Measurements from ENCODE around the gene PYY. TPM values are rescaled to one million over a fixed set of nuclear protein-coding genes. Genes with fewer than 3 reads are reported as not detected.

The PYY gene
- polyA plus RNA-seq, 1 donor from 2014 or later: not detected

- Histone ChIP-seq H3K4me2 (ENCODE audit: low read length) (no peak overlapping the region), H3K36me3 (ENCODE audit: insufficient read depth, low read length) (no peaks in the 10 kb centered on the region), H3K79me2 (replicated peaks; ENCODE audit: insufficient read depth, low read length) (no peaks in the 10 kb centered on the region), H3K27me3 (ENCODE audit: insufficient read depth, low read depth, low read length) (peaks cover 27% of the 10 kb centered on the region), H2AFZ (ENCODE audit: low read depth, low read length) (no peak overlapping the region), H3K9me3 (ENCODE audit: low read length) (no peaks in the 10 kb centered on the region), H3K9me2 (ENCODE audit: insufficient read depth, low read length) (no peaks in the 10 kb centered on the region), H4K20me1 (ENCODE audit: insufficient read depth) (no peaks in the 10 kb centered on the region), H3K27ac (ENCODE audit: low read length) (no peak overlapping the region), H3K4me3 (ENCODE audit: low read length) (no peak overlapping the region), H3K9ac (ENCODE audit: low read length) (no peak overlapping the region), H3F3A (ENCODE audit: insufficient read depth, low read length, poor library complexity, severe bottlenecking) (no peaks in the 10 kb centered on the region)
- no peak for TF ChIP-seq SMC3 (conservative IDR thresholded peaks at IDR 0.05; ENCODE audit: poor library complexity)
- TF ChIP-seq EP300 (conservative IDR thresholded peaks at IDR 0.05; ENCODE audit: poor library complexity, severe bottlenecking): no peak
- no peak for TF ChIP-seq POLR2AphosphoS5 (IDR thresholded peaks at IDR 0.05)
- TF ChIP-seq RAD21 (conservative IDR thresholded peaks at IDR 0.05): no peak
- no peak for TF ChIP-seq EZH2 (IDR thresholded peaks at IDR 0.05; ENCODE audit: borderline replicate concordance, insufficient read depth, low read length, poor library complexity, severe bottlenecking)
- no peak for TF ChIP-seq REST (IDR thresholded peaks at IDR 0.05; ENCODE audit: borderline replicate concordance)
- no peak for TF ChIP-seq TAF1 (IDR thresholded peaks at IDR 0.05; ENCODE audit: low read depth)
- no peak for TF ChIP-seq CTCF (IDR thresholded peaks at IDR 0.05; ENCODE audit: poor library complexity, severe bottlenecking)
- TF ChIP-seq MXI1 (conservative IDR thresholded peaks at IDR 0.05; ENCODE audit: poor library complexity, severe bottlenecking): no peak
Observed at GRCh38 chr17:43986225-43986981, 32.7 kb upstream of the PYY start.

- Histone ChIP-seq H3F3A (ENCODE audit: insufficient read depth, low read length, poor library complexity, severe bottlenecking) (no peaks in the 10 kb centered on the region), H3K27ac (ENCODE audit: low read length) (no peak overlapping the region), H3K27me3 (ENCODE audit: insufficient read depth, low read depth, low read length) (peaks cover 27% of the 10 kb centered on the region), H3K9ac (ENCODE audit: low read length) (no peak overlapping the region), H3K4me2 (ENCODE audit: low read length) (no peak overlapping the region), H3K36me3 (ENCODE audit: insufficient read depth, low read length) (no peaks in the 10 kb centered on the region), H2AFZ (ENCODE audit: low read depth, low read length) (no peak overlapping the region), H3K9me2 (ENCODE audit: insufficient read depth, low read length) (no peaks in the 10 kb centered on the region), H3K9me3 (ENCODE audit: low read length) (no peaks in the 10 kb centered on the region), H3K79me2 (replicated peaks; ENCODE audit: insufficient read depth, low read length) (no peaks in the 10 kb centered on the region), H4K20me1 (ENCODE audit: insufficient read depth) (no peaks in the 10 kb centered on the region), H3K4me3 (ENCODE audit: low read length) (no peak overlapping the region)
- no peak for TF ChIP-seq MXI1 (conservative IDR thresholded peaks at IDR 0.05; ENCODE audit: poor library complexity, severe bottlenecking)
- TF ChIP-seq CTCF (IDR thresholded peaks at IDR 0.05; ENCODE audit: poor library complexity, severe bottlenecking): no peak
- TF ChIP-seq EP300 (conservative IDR thresholded peaks at IDR 0.05; ENCODE audit: poor library complexity, severe bottlenecking): no peak
- TF ChIP-seq RAD21 (conservative IDR thresholded peaks at IDR 0.05): no peak
- no peak for TF ChIP-seq POLR2AphosphoS5 (IDR thresholded peaks at IDR 0.05)
- TF ChIP-seq REST (IDR thresholded peaks at IDR 0.05; ENCODE audit: borderline replicate concordance): no peak
- no peak for TF ChIP-seq SMC3 (conservative IDR thresholded peaks at IDR 0.05; ENCODE audit: poor library complexity)
- no peak for TF ChIP-seq TAF1 (IDR thresholded peaks at IDR 0.05; ENCODE audit: low read depth)
- no peak for TF ChIP-seq EZH2 (IDR thresholded peaks at IDR 0.05; ENCODE audit: borderline replicate concordance, insufficient read depth, low read length, poor library complexity, severe bottlenecking)
Observed at GRCh38 chr17:43984521-43984920, 30.8 kb upstream of the PYY start.

All from neural cell (in vitro differentiated cells).